T-helper 1 cell treated with Interleukin-12 subunit alpha and Interleukin-12 subunit beta and Interleukin-4 antibody, amounts not matched to agents 30 ng/mL and 1 ng/mL, for 36 hours (primary cell): ENCODE measurements around the gene WFDC1. TPM values are rescaled to one million over a fixed set of nuclear protein-coding genes. Genes with fewer than 3 reads are reported as not detected.

Source experiments
- intact Hi-C: fragments of 100-400 bp; cut with micrococcal nuclease; formaldehyde crosslinking; loops from one replicate; pipeline ENCODE4 v1.15.1; 2024
- total RNA-seq: library from RNA; stranded (reverse); gene quantifications from 2 replicates; pipeline ENCODE4 v1.2.3, GENCODE V29; 2022

WFDC1 gene
- total RNA-seq, 1 donor from 2014 or later = not detected

DNA sequence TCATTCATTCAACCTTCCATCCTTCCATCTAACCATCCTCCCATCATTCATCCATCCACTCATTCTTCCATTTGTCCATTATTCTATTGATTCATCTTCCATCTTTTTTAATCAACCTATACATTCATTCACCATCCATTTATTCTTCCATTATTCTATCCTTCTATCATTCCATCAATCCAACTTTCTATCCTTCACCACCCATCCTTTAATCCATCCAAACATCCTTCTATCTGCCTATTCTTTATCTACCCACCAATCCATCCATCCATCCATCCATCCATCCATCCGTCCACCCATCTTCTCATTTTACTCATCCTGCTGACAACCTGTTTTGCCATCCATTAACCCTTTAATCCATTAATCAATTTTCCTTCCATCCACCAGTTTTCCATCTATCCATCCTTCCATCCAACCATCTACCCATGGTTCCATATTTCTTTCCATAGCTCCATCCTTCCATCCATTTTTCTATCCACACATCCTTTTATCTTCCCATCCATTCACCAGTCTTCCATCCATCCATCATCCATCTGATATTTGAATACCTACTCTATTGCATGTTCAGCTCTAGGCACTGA lies 21.8 kb upstream of the WFDC1 start:
- intact Hi-C loops = no loop called here

DNA sequence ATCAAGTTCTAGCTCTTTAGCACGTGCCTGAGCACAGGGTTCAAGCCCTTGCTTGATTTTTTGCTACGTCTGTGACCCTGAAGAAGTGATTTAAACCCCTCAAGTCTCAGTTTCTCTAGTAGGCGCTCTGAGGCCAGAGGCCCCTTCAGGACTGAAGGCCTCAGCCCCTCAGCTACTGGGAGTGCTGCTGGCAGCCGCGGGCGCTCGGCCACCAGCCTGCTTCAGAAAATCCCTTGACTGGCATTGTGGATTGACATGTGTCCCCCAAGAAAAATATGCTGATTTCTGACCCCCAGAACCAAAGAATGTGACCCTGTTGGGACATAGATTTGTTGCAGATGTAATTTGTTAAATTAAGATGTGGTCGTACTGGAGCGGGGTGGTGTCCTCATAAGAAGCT lies 20.2 kb upstream of the WFDC1 start:
- intact Hi-C loops = no loop called here

DNA sequence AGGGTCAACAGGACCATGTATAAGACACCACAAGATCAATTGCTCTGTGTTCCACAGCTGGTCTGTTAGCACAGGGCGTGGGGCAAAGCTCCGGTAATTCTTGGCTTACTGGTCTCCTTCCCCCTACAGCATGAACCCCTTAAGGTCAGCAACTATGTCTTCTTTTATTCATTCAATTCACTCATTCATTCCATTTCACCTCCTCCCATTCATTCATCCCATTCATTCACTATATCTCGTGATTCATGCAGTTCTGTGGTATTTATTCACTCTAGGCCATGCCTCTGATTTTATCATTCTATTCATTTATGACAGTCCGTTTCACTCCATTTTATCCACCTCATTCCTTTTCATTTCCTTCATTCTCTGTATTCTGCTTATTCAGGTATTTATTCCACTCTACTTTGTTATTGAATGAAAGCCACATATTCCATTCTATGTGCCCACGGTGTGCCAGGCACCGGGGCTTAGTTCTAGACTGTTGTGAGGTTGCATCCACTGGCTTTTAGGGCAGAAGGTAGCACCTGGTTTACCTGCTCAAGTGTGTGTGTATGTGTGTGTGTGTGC lies 19.0 kb upstream of the WFDC1 start:
- intact Hi-C loops = no loop called here

DNA sequence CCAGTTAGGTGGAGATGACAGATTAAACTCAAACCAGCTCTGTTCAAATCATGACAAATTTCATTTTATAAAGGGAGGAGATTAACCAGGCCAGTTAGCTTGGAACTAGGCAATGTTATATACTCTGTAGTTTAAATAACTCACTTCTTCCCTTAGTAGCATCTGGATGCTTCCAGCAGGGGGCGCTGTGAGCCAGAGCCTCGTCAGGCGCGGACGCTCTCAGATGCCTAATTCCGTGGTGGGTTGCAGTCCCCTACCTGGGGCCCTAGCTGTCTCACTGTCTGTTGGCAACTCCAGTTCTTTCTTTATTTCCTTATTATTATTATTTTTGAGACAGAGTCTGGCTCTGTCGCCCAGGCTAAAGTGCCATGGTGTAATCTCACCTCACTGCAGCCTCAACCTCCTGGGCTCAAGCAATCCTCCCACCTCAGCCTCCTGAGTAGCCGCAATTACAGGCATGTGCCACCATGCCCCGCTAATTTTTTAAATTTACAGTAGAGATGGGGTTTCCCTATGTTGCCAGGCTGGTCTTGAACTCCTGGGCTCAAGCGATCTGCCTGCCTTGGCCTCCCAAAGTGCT lies 17.3 kb upstream of the WFDC1 start:
- intact Hi-C loops = loop anchor here (1.0 kb wide), 5 partner anchors 207 to 461 kb away; no protein-coding TSS in a partner anchor

DNA sequence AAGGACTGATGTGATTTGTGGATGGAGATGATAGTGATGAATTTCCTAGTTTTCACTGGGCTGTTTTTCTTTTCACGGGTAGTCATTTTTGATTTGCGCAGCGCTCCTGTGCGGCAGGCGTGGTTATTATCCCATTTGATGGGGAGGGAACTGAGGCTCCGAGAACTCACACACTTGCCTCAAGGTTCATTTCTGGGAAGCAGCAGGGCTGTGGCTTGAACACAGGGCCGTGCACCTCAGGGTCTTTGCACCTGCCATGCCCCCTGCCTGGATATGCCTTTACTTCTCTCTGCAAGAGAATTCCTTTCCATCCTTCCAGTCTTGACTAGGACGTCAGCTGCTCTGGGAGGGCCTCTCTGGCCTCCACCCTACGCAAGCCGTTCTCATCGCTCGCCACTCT lies 16.3 kb upstream of the WFDC1 start:
- intact Hi-C loops = no loop called here

DNA sequence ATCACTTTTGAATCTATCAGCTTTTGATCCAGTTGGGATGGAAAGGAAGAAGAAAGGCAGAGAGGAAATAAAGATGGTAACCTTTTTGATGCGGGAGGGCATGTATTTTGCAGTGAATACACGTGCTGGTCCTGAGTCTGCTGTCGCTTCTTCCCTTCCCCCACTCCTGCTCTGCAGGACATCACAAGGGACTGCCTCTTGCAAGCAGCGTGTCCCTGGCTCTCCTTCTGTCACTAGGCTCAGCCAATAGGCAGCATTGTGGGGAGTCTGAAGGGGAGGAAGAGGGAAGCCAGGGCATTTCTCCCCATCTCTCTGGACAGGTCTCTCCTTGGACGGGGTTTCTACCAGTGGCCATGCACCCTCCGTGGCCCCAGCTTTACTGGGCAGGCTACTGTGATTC lies 15.7 kb upstream of the WFDC1 start:
- intact Hi-C loops = no loop called here

DNA sequence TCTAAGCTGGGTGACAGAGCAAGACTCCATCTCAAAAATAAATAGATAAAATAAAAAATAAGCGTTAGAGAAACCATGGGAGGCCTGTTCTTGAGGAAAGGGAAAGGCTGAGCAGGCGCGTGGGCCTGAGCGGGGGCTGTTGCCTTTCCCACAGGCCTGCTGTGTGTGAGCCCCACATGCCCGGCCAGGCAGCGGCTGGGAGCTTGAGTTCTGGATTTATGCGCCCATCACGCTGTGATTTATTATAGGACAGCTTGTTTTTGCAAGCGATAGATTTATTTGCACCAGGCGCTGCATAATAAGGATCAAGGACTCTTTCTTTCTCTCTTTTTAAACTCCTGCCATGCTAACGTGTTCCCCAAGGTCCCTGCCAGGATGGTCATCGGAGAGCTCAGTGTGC lies 14.8 kb upstream of the WFDC1 start:
- intact Hi-C loops = no loop called here

DNA sequence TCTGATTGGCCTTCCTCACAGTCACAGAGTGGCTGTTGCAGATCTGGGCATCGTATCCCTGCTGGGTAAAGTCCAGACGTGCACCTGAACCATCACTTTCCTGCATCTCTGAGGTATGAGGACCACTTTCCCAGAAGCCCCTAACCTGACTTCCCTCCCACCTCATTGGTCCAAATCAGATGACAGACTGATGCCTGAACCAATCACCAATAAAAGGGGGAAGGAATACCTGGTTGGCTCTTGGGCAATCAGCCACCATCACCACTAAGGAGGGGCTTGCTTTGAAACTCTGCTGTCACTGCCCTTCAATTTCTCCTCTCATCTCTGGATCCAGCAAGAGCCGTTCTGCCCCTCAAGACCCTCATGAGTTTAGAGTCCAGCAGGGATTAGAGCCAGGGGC lies 13.6 kb upstream of the WFDC1 start:
- intact Hi-C loops = no loop called here

DNA sequence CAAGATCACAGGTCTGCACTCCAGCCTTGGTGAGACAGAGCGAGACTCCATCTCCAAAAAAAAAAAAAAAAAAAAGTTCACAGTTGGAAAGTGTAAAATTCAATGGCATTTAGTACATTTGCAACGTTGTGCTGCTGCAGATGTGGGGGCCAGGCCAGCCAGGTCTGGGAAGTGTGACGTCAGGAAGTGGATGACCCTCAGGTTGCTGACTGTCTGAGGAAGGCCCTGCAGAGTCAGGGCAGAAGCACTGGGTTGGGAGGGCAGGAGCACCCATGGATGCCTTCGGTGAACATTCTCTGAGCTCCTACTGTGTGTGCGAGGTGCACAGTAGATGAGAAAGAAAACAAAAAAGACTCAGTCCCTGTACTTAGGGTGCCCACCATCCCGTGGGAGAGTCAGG lies 12.1 kb upstream of the WFDC1 start:
- intact Hi-C loops = no loop called here

DNA sequence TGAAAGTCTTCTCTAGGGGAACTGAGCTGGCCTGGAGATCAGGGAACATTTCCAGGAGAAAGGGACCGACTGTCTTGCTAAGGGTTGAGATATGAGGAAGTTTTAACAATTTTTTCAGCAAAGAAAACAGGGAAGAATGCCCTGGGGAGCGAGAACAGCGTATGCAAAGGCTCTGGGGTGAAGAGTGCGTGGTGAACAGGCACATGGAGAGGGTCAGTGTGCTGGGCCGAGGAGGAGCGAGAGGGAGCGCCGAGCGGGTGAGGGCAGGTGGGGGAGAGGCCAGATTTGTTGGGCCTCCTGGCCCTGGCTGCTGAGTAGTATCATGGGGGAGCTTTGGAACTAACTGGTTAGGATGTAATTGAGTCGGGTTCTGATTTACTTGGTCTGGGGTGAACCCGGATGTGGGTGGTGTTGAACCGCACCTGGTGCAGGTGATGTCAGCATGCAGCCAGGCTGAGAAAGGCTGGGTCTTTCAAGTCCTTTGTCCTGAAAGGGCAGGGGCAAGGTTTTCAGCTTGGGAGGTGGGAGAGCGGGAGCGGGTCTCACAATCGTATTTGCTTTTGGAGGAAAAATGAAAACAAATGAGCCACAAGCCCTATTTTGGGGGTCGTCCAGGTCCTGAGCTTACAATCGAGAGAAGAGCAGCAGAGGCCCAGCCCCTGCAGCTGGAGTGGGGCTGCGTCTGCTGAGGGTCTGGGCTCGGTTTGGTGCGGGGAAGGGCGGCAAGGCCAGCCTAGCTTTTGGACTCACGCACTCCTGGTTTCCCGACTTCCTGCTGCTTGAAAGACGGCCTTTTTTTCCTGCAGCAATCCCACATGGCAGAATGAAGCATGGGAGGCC lies 11.1 kb upstream of the WFDC1 start:
- intact Hi-C loops = no loop called here

DNA sequence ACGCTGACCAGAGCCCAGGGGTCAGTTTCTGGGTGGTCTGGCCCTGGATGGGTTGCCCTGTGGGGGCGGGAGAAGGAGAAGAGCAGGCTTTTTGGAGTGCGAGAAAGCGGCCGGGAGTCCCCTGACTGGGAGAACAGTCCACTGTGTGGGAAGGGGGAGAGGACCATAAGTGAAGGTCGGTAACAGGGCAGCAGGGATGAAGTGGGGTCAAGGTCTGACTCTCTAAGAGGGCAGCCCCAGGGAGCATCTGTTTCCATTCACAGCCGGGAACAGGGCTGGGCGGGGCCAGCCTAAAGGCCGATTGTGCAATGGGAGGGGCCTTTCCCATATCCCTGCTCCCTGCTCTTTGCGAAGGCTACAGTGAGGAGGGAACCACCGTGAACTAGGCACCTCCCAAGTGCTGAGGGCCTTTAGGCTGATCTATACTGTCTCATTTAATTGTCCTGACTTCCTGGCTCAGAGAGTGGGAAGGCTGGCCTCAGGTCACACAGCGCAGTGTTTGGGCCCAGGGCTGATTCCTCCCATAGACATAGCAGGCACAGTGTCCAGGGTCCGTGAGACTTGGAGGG lies 10.4 kb upstream of the WFDC1 start:
- intact Hi-C loops = no loop called here

DNA sequence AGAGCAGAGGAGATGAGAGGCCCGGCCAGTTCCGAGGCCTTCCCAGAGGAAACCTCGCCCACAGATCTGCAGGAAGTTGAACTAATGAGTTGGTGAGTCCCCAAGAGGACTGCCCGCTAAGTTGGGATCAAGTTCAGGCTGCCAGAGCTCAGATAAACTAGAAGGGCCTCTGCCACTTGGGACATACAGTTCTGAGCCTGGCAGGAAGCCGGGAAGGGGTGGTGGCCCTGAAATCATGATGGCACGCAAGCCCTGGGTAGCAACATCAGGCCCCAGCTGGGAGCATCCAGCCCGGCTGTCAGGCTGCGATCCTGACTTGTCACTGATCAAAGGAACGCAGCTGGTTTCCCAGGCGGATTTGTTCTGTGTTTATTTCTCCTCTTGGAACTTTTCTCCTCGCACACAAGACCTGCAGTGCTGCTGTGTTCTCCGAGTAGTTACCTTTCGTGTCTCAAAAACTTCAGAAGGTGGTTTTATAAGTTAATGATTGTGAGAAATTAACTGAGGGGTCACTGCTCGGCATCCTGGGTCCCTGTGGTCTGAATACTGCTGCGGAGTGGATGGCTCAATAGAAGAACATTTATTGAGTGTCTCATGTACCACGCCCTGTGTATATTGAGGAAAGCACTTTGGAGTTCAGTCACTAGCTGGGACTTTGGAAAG lies 8.0 kb upstream of the WFDC1 start:
- intact Hi-C loops = no loop called here

DNA sequence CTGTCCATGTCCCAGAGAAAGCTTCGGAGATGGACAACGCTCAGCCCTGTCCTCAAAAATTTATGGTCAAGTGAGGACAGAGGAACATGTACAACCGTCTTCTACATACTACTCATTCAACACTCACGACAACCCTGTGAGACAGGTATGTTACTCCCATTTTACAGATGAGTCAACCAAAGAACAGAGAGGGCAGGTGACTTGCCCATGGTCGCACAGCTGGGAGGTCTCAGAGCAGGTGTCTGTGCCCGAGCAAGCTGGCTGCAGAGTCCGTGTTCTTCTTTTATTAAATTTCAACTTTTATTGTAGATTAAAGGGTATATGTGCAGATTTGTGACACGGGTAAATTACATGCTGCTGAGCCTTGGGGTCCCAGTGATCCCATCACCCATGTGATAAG lies 5.8 kb upstream of the WFDC1 start:
- intact Hi-C loops = no loop called here

DNA sequence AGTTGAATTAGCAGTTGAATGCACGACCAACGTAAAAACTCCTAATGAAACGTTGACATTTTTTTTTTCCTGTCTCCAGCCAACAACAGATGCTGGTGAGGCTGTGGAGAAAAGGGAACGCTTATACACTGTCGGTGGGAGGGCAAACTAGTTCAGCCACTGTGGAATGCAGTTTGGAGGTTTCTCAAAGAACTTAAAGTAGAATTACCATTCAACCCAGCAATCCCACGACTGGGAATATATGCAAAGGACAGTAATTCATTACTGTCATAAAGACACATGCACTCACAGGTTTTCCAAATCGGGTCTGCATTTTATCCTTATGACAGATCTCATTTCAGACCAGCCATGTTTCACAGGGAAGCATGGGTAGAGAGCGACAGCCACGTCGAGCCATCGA lies 3.5 kb upstream of the WFDC1 start:
- intact Hi-C loops = no loop called here

DNA sequence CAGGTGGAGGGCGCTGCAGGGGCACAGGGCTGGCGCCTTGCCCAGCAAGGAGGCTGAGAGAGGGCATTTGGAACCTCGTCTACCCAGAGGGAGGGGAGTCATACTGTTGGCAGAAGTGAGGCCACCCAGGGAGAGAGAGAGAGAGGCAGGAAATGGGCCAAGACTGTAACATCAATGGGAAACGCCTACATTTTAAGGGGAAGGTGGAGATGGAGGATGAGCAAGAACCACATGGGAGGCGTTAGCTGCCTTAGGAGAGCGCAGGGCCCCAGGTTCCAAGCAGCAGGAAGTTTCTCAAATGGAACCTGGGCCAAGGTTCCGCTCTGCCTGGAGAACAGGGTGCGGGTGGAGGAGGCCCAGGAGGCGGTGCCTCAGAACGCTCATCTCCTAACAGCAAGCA lies 2.7 kb upstream of the WFDC1 start:
- intact Hi-C loops = no loop called here

DNA sequence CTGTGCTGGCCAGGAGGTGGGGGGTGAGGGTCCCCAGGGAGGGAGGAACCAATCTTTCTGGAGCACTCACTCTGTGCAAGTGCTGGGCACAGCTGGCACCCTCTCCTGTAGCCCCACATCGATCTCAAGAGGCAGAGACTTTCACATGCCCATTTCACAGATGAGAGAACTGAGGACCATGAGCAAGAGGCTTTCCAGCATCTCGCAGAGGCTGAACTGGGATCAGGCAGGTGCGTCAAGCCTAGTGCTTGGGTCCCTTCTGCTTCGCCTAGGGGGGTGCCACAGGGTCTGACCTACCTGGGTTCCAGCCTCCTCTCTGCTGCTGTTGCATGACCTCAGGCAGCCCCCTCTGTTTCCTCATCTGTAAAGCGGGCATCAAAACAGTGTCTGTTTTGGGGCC lies 1.3 kb upstream of the WFDC1 start:
- intact Hi-C loops = no loop called here

DNA sequence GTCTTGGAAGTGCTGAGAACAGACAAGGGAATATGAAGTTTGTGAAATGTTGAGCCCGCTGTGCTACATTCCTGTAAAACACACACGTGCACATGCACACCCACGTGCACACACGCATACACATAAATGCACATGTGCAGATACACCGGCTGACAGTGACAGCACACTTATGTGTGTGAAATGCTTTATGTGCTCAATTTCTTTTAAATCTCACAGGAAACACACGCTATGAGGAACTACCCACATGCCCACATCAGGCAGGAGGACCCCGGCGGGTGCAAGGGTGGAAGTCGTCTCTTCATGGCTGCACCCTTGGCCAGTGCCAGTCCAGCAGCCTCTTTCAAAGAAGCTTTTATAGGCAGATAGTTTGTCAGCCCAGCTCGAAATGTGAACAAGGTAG lies 561 bp upstream of the WFDC1 start:
- intact Hi-C loops = no loop called here

DNA sequence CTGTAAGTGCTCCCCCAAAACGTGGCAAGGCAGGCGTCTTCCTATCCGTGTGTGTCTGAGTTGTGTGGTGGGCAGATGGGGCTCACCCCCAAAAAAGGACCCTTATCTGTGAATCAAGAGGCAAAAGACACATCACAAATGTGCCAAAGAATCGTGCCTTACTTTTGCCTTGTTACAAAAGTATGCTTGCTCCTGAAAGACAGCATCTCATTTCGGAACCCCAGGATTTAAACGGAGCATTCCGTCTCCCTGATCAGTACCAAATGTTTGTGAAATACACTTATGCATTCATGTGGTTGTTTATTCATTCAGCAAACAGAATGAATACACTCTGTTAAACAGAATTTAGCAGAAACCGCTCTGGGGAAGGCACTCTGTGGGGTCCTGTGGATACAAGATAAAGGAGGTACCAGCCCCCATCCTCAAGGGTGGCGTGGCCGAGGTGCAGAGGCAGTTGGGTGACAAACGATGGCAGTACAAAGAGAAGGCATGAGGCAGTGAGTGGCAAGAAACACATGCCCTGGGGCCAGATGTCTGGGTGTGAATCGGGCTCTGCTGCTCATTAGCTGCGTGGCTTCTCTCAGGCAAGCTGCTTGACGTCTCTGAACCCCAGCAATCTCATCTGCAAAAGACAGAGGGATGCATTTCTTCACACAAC lies 654 bp downstream of the WFDC1 start:
- intact Hi-C loops = no loop called here

DNA sequence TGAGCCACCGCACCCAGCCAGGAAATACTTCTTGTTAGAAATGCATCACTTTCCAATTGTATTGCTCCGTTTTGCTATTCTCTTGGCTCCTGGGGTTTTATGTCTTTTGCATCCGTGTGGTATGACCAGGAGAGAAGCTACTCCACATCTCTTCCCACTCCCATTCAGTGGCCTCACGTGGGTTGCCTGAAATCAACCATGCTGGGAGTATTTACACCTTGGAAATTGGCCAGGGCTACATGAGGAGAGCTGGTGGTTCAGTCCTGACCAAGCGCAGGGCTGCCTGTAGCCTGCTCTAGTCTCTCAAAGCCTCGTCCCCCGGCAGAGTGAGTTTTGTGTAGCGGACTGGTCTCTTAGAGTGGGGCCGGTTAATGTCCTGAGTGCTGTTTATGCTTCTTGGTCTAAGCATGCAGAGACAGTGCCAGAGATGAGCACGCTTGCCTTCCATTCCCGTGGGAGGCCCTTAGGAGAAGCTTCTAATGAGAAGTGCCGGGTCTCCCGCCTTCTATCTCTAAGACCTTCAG lies 3.8 kb downstream of the WFDC1 start:
- intact Hi-C loops = no loop called here

DNA sequence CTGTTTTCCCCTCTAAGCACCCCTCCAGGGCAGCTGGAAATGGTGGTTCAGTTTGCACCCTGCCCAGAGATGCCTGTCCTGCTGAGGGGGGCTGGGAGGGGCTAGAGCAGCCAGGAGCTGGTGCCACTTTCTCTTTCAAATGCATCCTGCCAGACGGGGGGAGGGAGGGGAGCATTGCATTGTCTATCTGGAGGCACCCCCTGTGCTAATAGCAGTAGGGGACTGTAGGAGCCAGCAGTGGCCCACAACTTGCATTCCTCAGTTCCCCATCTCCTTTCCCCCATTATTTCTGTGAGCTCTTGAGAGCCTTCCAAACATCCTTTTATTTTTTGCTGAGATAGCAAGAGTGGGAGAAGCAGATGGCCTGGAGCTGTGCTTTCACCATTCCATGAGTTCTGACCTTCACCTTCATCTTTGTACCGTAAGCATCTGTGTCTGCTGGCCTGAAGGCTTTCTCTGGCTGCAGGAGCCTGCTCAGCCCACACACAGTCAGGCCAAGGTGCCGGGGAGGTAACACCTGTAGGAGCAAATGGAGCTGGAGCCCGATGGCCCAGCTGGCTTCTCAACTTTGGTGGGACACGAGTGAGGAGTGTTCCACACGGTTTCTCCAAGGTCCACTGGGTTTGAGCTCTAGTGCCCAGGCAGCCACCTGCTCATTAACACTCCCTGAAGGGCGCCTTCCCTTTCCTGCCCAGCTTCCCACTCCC lies 5.2 kb downstream of the WFDC1 start:
- intact Hi-C loops = no loop called here
